Duodenal mucosa (tissue), 2 donors: Measurements from ENCODE around the gene GMDS.

Experiments
- H3K27ac ChIP-seq: one replicate; pipeline ENCODE4 v1.7.0; 2013; ENCODE audit warnings: low read depth, low read length
- H3K27me3 ChIP-seq, 2 donors: one replicate each; pipeline ENCODE4 v1.7.0; 2013; ENCODE audit warnings: low read length in 2 of 2, control low read depth in 1 of 2; ENCODE audit not compliant: insufficient read depth in 2 of 2, control insufficient read depth in 1 of 2
- H3K36me3 ChIP-seq, 2 donors: one replicate each; pipeline ENCODE4 v1.7.0; 2013; ENCODE audit warnings: low read length in 2 of 2, control low read depth in 1 of 2; ENCODE audit not compliant: insufficient read depth in 2 of 2, control insufficient read depth in 1 of 2
- H3K4me1 ChIP-seq, 2 donors: one replicate each; pipeline ENCODE4 v1.7.0; 2013; ENCODE audit warnings: low read length in 2 of 2, control low read depth in 1 of 2; ENCODE audit not compliant: insufficient read depth in 2 of 2, control insufficient read depth in 1 of 2
- H3K4me3 ChIP-seq, 2 donors: one replicate each; pipeline ENCODE4 v1.7.0; 2013; ENCODE audit warnings: low read length in 2 of 2, low read depth in 1 of 2
- H3K9ac ChIP-seq, 2 donors: one replicate each; pipeline ENCODE4 v1.7.0; 2013; ENCODE audit warnings: low read length in 2 of 2, low read depth in 1 of 2
- H3K9me3 ChIP-seq, 2 donors: one replicate each; pipeline ENCODE4 v1.7.0; 2013; ENCODE audit warnings: low read length in 2 of 2, control low read depth in 1 of 2; ENCODE audit not compliant: control insufficient read depth in 1 of 2

Gene GMDS

DNA sequence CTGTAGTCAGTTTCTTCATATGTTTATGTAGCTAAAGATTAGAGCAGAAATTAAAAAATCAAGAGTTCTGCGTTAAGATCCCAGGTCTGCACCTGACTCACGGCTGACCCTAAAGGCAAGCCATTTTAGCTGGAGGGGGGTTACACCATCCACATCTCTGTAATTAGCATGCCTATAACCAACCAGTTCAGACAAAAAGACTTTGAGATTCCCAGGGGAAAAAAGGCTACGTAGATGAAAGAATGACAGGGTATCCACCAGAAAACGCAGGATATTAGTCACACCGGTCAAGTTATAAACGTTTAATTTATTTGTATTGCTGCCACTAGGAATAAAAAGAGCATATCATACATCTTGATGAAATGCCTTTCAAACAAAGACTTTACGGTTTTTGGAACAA, 336.6 kb downstream of the GMDS start:
- H3K4me1 ChIP-seq, result no peaks in the 10 kb centered on the region
- no peak overlapping the region for H3K4me3 ChIP-seq
- no peak overlapping the region for H3K27ac ChIP-seq
- H3K27me3 ChIP-seq, result no peaks in the 10 kb centered on the region
- H3K9ac ChIP-seq, result no peak overlapping the region
- peaks cover 6 to 16% of the 10 kb centered on the region in 2 donors for H3K36me3 ChIP-seq
- no peaks in the 10 kb centered on the region for H3K9me3 ChIP-seq

DNA sequence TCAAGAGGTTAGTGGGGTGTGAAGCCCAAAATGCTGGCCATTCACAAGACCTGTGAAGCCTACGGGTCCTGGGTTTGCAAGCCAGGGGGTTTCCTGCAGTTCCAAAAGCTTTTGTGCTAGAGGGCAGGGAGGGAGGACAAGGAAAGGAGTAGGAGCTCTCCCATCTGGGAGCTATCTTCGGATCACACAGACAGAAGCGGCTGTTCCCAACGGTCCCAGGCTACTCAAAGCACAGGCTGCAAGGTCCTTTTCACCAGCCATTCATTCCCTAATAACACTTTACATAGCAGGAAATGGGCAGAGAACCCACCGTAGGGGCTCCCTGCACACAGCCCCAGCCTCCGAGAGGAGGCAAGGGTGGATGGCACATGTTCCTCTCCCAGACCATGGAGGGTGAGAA, 338.8 kb downstream of the GMDS start:
- Histone ChIP-seq H3K9me3 (no peaks in the 10 kb centered on the region), H3K9ac (no peak overlapping the region), H3K36me3 (peaks cover 6 to 16% of the 10 kb centered on the region in 2 donors), H3K27me3 (no peaks in the 10 kb centered on the region), H3K4me3 (no peak overlapping the region), H3K27ac (no peak overlapping the region), H3K4me1 (no peaks in the 10 kb centered on the region)

DNA sequence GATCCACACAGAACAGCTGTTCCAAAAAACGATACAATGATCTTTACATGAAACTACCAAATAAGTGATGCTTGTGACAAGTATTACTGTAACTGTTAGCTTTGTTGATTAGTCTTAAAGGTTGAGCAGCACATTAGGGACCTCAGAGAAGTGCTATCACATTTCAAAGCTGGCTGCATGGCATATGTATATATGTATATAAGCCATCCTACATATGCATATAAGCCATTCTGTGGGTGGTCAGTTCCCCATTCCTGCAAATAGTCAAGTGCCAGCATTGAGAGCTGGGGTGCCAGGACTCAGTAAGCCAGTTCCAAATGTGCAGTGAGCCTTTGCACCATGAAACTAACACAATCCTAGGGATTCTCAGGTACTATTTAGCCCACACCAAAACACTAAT, 339.4 kb downstream of the GMDS start:
- H3K27me3 ChIP-seq, result no peaks in the 10 kb centered on the region
- peaks cover 6 to 16% of the 10 kb centered on the region in 2 donors for H3K36me3 ChIP-seq
- H3K27ac ChIP-seq, result no peak overlapping the region
- H3K4me1 ChIP-seq, result no peaks in the 10 kb centered on the region
- no peak overlapping the region for H3K9ac ChIP-seq
- no peak overlapping the region for H3K4me3 ChIP-seq
- no peaks in the 10 kb centered on the region for H3K9me3 ChIP-seq

GRCh38 chr6:1904898-1905297, 340.5 kb downstream of the GMDS start:
- H3K9ac ChIP-seq, result no peak overlapping the region
- H3K36me3 ChIP-seq, result peaks cover 6 to 16% of the 10 kb centered on the region in 2 donors
- H3K4me1 ChIP-seq, result no peaks in the 10 kb centered on the region
- no peaks in the 10 kb centered on the region for H3K27me3 ChIP-seq
- no peaks in the 10 kb centered on the region for H3K9me3 ChIP-seq
- H3K4me3 ChIP-seq, result no peak overlapping the region
- H3K27ac ChIP-seq, result no peak overlapping the region

- Histone ChIP-seq H3K9ac (no peak overlapping the region), H3K36me3 (peaks cover 4 to 12% of the 10 kb centered on the region in 2 donors), H3K27me3 (no peaks in the 10 kb centered on the region), H3K9me3 (no peaks in the 10 kb centered on the region), H3K27ac (no peak overlapping the region), H3K4me3 (no peak overlapping the region), H3K4me1 (no peaks in the 10 kb centered on the region)
Observed at GRCh38 chr6:1904466-1904799, 341.0 kb downstream of the GMDS start.

DNA sequence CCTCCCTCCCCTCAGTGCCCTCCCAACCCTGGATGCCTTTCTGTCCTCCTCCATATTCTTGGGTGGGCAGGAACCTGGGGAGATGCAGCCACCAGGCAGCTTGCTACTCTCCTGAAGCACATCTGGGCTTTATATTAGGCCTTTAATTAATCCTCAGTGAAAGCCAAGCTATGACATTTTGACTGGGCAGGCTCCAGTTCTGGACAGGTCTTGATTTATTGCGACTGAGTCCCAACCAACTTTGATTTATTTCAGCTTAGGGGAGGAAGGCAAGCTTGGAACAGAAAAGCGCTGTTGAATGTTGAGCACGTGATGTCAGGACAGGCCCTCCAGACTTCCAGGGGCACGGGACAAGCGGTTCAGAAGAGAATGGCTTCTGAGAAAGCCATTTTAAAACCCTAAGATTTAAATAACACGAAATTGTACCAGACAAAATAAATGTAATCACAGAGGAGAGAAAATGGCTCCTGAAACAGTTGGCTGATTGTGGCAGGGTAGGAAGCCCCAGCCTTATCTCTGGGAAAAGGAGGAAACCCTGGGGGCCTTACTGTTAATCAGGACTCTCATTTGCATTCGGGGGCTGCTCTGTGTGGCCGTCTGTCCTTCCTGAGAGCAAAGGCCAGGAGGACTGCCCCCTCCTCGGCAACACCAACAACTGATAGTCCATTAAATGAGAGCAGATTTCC, 341.5 kb downstream of the GMDS start:
- Histone ChIP-seq H3K4me1 (no peaks in the 10 kb centered on the region), H3K4me3 (no peak overlapping the region), H3K9me3 (no peaks in the 10 kb centered on the region), H3K9ac (no peak overlapping the region), H3K27me3 (no peaks in the 10 kb centered on the region), H3K27ac (no peak overlapping the region), H3K36me3 (peaks cover 3 to 9% of the 10 kb centered on the region in 2 donors)

DNA sequence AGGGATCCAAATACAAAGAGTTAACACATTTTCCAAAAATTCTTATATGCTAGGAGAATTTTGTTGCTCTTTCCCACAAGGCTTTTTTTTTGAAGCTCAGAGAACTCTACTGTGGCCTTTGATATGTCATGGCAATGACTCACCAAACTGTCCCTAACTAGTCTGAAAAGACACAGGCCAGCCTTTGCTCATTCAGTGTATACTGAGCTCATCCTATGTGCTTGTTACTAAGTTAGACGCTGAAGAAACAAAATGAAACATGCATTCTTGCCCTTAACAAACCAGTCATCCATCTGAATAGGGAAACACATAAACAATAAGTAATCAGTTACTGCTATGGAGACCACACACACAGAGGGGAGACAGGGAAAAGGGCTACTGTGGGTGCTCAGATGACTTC, 343.8 kb downstream of the GMDS start:
- H3K27ac ChIP-seq, result no peak overlapping the region
- H3K9me3 ChIP-seq, result no peaks in the 10 kb centered on the region
- no peak overlapping the region for H3K4me3 ChIP-seq
- no peak overlapping the region for H3K9ac ChIP-seq
- peaks cover 3 to 4% of the 10 kb centered on the region in 2 donors for H3K36me3 ChIP-seq
- H3K4me1 ChIP-seq, result peaks cover 0 to 2% of the 10 kb centered on the region in 2 donors
- no peaks in the 10 kb centered on the region for H3K27me3 ChIP-seq

- Histone ChIP-seq H3K27me3 (no peaks in the 10 kb centered on the region), H3K36me3 (no peaks in the 10 kb centered on the region), H3K27ac (no peak overlapping the region), H3K4me3 (no peak overlapping the region), H3K9me3 (no peaks in the 10 kb centered on the region), H3K4me1 (peaks cover 4 to 22% of the 10 kb centered on the region in 2 donors), H3K9ac (no peak overlapping the region)
Observed at GRCh38 chr6:1896897-1897296, 348.5 kb downstream of the GMDS start.

DNA sequence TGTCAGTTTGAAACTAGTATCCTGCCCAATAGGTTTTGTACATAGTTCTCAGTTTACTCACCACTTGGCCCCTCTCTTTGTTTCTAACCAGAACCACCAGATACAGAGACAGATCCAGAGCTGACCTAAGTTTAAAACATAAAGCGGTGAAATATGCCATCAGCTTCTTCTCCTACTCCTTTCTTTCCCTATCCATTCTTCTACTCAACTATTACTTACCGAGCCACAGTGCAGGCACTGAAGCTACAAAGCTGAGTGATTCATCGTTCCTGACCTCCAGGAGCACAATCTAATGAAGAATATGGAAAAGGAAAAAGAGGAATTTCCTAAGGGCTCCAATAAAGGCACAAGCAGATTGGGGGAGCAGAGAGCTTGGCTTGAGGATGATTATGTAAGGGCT, 349.7 kb downstream of the GMDS start:
- H3K4me3 ChIP-seq, result no peak overlapping the region
- no peak overlapping the region for H3K27ac ChIP-seq
- no peaks in the 10 kb centered on the region for H3K9me3 ChIP-seq
- no peak overlapping the region for H3K9ac ChIP-seq
- H3K4me1 ChIP-seq, result peaks cover 4 to 22% of the 10 kb centered on the region in 2 donors
- no peaks in the 10 kb centered on the region for H3K27me3 ChIP-seq
- no peaks in the 10 kb centered on the region for H3K36me3 ChIP-seq

DNA sequence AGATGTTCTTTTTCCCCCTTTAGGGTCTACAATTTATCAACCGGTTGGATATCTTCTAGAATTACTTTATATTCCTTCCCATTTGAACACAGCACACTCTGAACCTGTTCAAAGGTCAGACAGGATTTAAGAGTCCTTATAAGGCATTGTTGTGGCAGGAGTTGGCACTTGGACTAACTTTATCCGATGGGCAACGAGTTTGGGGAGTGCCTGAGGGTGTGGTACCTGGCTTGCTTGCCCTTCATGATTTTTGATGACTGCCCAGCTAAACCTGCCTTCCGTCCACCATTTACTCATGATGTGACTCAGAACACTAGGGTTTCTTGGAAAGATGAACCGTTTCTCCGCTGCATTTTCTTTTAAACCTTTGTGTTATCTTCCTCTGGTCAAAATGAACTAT, 350.5 kb downstream of the GMDS start:
- Histone ChIP-seq H3K9ac (no peak overlapping the region), H3K9me3 (no peaks in the 10 kb centered on the region)

More for the DNA sequence above, 350.5 kb downstream of the GMDS start:
- no peaks in the 10 kb centered on the region for H3K27me3 ChIP-seq
- H3K27ac ChIP-seq, result no peak overlapping the region
- no peak overlapping the region for H3K4me3 ChIP-seq
- H3K4me1 ChIP-seq, result peaks cover 4 to 22% of the 10 kb centered on the region in 2 donors
- no peaks in the 10 kb centered on the region for H3K36me3 ChIP-seq
